Astrocyte of the cerebellum (primary cell): Measurements from ENCODE around the gene RELN.

Source experiments
- DNase-seq: peaks from one replicate; pipeline ENCODE4 v3.0.0-alpha.2; 2011; ENCODE audit warnings: low read depth
- H3K4me3 ChIP-seq: 2 replicates; pipeline ENCODE4 v1.5.1; 2011; ENCODE audit warnings: mild to moderate bottlenecking, low read depth, low read length, moderate library complexity
- CTCF ChIP-seq: IDR thresholded peaks from 2 replicates; pipeline ENCODE4 v1.5.1; 2012; ENCODE audit warnings: low read length, low read depth, moderate library complexity, mild to moderate bottlenecking; ENCODE audit errors: missing control alignments
- in situ Hi-C: cut with HindIII; loops from 2 replicates; pipeline ENCODE4 v1.10.0; 2017; ENCODE audit warnings: low sequenced_read_pairs

The RELN gene

DNA sequence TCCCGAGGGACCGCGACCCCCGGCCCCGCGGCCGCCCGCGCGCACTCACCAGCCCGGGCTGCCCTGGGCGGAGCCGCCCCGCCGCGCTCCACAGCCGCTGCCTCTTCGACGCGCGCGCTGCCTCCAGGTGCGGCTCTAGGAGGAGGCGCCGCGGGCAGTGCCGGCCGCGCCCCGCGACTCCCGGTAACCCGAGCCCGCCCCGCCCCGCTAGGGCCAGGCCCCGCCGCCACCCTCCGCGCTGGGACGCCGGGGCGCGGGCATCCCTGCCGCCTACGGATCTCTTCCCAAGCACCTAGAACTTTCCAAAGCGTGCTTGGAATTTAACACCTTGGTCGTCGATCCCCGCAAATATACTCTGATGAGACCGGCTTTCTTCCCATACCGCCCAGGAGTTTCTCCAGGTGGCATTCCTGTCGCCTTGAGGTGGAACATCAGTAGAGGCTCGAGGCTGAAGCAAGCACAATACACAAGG, 543.4 kb downstream of the RELN start, which contains the start of gene SLC26A5:
Gene SLC26A5 (minus strand): TSS at position 159 of the 472 bp plus-strand sequence. CDS start 24,693 bp downstream, outside the sequence.
- DNase-seq = no peak
- H3K4me3 ChIP-seq = peak within 1 kb of the TSS; percentile 31
- in situ Hi-C loops = no loop called here
- no peak for TF ChIP-seq CTCF

- DNase-seq = no peak
- peak overlapping the region; percentile 31 for H3K4me3 ChIP-seq
- in situ Hi-C loops = no loop called here
- TF ChIP-seq CTCF = no peak
Observed at GRCh38 chr7:103445228-103446048, 544.0 kb downstream of the RELN start.

- no peak for TF ChIP-seq CTCF
- in situ Hi-C loops = no loop called here
- H3K4me3 ChIP-seq = no peak overlapping the region
- DNase-seq = no peak
Observed at GRCh38 chr7:103439661-103440060, 549.8 kb downstream of the RELN start.

- DNase-seq = no peak
- no peak overlapping the region for H3K4me3 ChIP-seq
- TF ChIP-seq CTCF = no peak
- in situ Hi-C loops = no loop called here
Observed at GRCh38 chr7:103437623-103438022, 551.8 kb downstream of the RELN start.

- no peak for TF ChIP-seq CTCF
- no peak overlapping the region for H3K4me3 ChIP-seq
- DNase-seq = no peak
- in situ Hi-C loops = no loop called here
Observed at GRCh38 chr7:103432712-103433111, 556.7 kb downstream of the RELN start.

GRCh38 chr7:103425177-103425576, 564.3 kb downstream of the RELN start:
- no peak overlapping the region for H3K4me3 ChIP-seq
- in situ Hi-C loops = no loop called here
- TF ChIP-seq CTCF = no peak
- no peak for DNase-seq
